NB4 (cell line): Measurements from ENCODE around the gene NUP160.

Source experiments
- MAX ChIP-seq: IDR thresholded peaks from 2 replicates; pipeline ENCODE4 v1.6.1; 2011; ENCODE audit warnings: low read depth, low read length
- POLR2A ChIP-seq: IDR thresholded peaks from 2 replicates; pipeline ENCODE4 v1.6.1; 2011; ENCODE audit warnings: mild to moderate bottlenecking; ENCODE audit not compliant: insufficient read length; ENCODE audit errors: extremely low read depth
- TF ChIP-seq, protein P1 (sequence below): IDR thresholded peaks from one replicate; pipeline ENCODE4 v1.5.1; 2012; ENCODE audit warnings: low read depth, low read length

DNA sequence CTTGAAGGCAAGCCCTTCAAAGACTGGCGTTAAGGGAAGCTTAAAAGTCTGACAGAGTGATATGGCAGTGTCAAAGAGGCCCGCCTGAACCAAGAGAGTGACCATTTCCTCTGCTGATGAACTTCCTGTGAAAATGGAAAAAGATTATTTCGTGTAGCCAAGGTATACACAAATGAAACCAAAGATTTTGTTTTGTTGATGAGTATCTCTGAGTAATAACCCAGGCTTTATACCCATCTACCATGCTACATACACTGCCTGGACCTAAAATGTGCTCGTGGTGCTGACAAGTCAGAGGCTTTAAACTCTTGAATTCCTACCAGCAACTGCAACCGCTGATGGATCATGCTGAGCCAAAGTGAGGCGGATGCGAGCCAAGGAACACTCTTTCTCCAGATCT lies 60.0 kb downstream of the NUP160 start:
- TF ChIP-seq, protein P1, sequence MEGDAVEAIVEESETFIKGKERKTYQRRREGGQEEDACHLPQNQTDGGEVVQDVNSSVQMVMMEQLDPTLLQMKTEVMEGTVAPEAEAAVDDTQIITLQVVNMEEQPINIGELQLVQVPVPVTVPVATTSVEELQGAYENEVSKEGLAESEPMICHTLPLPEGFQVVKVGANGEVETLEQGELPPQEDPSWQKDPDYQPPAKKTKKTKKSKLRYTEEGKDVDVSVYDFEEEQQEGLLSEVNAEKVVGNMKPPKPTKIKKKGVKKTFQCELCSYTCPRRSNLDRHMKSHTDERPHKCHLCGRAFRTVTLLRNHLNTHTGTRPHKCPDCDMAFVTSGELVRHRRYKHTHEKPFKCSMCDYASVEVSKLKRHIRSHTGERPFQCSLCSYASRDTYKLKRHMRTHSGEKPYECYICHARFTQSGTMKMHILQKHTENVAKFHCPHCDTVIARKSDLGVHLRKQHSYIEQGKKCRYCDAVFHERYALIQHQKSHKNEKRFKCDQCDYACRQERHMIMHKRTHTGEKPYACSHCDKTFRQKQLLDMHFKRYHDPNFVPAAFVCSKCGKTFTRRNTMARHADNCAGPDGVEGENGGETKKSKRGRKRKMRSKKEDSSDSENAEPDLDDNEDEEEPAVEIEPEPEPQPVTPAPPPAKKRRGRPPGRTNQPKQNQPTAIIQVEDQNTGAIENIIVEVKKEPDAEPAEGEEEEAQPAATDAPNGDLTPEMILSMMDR = no peak
- TF ChIP-seq POLR2A (no peak), MAX (no peak)
